Cardiac muscle cell (in vitro differentiated cells and primary cell): Measurements from ENCODE around the gene PROKR2. TPM values are rescaled to one million over a fixed set of nuclear protein-coding genes. Genes with fewer than 3 reads are reported as not detected.

Experiments used
- DNase-seq, 2 donors: peaks; one replicate each; pipeline versions ENCODE4 v3.0.0 to v3.0.0-alpha.2; 2010 to 2017; ENCODE audit warnings: low read depth in 1 of 2, low spot score in 1 of 2
- H3K27ac ChIP-seq: fragments of 200-600 bp; sonication (generic); 2 replicates; pipeline ENCODE4 v1.5.1; 2016
- H3K27me3 ChIP-seq: fragments of 200-600 bp; sonication (generic); 2 replicates; pipeline ENCODE4 v1.6.0; 2016; ENCODE audit warnings: control low read depth
- H3K36me3 ChIP-seq: fragments of 200-600 bp; sonication (generic); 2 replicates; pipeline ENCODE4 v1.5.1; 2016; ENCODE audit warnings: control low read depth
- H3K4me1 ChIP-seq: fragments of 200-600 bp; sonication (generic); 2 replicates; pipeline ENCODE4 v1.8.1; 2017; ENCODE audit warnings: low read depth, mild to moderate bottlenecking, mixed run types
- H3K4me3 ChIP-seq: fragments of 200-600 bp; sonication (generic); 2 replicates; pipeline ENCODE4 v1.5.1; 2016; ENCODE audit warnings: mild to moderate bottlenecking
- H3K9me3 ChIP-seq: fragments of 200-600 bp; sonication (generic); 2 replicates; pipeline ENCODE4 v1.5.1; 2017; ENCODE audit warnings: low read depth, mild to moderate bottlenecking, control low read depth
- polyA plus RNA-seq: library from polyadenylated mRNA; unstranded; fragments of >200 nt; fragmentation: Nextera tagmentation; extraction: Ambion mirVana; gene quantifications from 2 replicates; pipeline ENCODE4 v1.2.1, GENCODE V29; 2016
- total RNA-seq: library from RNA; depleted of rRNA; stranded (reverse); fragments of >200 nt; gene quantifications from 2 replicates; pipeline ENCODE4 v1.2.3, GENCODE V29; 2016
- TF ChIP-seq, protein P1 (sequence below): IDR thresholded peaks from 2 replicates; pipeline ENCODE4 v1.5.1; 2012; ENCODE audit warnings: low read depth, mild to moderate bottlenecking, low read length

PROKR2 gene
- total and polyA plus RNA-seq, 2 experiments from 2014 or later, result not detected

DNA sequence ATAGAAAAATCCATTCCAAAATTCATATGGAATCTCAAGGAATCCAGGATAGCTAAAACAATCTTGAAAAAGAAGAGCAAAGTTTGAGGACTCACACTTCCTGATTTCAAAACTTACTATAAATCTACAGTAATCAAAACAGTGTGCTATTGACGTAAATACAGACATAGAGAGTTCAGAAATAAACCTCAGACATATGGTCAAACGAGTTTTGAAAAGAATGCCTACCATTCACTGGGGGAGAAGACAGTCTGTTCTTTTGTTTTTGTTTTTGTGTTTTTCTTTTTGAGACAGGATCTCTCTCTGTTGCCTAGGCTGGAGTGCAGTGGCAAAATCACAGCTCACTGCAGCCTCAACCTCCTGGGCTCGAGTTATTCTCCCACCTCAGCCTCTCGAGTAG is 25.3 kb upstream of the PROKR2 start:
- Histone ChIP-seq H3K36me3 (no peaks in the 10 kb centered on the region), H3K9me3 (no peaks in the 10 kb centered on the region), H3K27ac (no peak overlapping the region), H3K27me3 (no peaks in the 10 kb centered on the region), H3K4me1 (no peaks in the 10 kb centered on the region), H3K4me3 (no peak overlapping the region)
- TF ChIP-seq, protein P1, sequence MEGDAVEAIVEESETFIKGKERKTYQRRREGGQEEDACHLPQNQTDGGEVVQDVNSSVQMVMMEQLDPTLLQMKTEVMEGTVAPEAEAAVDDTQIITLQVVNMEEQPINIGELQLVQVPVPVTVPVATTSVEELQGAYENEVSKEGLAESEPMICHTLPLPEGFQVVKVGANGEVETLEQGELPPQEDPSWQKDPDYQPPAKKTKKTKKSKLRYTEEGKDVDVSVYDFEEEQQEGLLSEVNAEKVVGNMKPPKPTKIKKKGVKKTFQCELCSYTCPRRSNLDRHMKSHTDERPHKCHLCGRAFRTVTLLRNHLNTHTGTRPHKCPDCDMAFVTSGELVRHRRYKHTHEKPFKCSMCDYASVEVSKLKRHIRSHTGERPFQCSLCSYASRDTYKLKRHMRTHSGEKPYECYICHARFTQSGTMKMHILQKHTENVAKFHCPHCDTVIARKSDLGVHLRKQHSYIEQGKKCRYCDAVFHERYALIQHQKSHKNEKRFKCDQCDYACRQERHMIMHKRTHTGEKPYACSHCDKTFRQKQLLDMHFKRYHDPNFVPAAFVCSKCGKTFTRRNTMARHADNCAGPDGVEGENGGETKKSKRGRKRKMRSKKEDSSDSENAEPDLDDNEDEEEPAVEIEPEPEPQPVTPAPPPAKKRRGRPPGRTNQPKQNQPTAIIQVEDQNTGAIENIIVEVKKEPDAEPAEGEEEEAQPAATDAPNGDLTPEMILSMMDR, result no peak
- no peak for DNase-seq

DNA sequence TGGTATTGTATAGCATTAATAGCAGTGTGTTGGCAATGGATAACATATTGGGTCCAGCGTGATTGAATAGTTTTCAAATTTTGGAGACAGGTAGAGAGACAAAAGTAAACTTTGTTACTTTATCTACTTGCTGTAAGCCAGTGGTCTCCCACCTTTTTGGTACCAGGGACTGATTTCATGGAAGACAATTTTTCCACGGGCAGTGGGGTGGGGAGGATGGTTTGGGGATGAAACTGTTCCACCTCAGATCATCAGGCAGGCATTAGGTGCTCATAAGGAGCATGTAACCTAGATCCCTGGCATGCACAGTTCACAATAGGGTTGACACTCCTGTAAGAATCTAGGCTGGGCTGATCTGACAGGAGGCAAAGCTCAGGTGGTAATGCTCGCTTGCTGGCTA is 14.6 kb upstream of the PROKR2 start:
- TF ChIP-seq, protein P1, result no peak
- Histone ChIP-seq H3K4me3 (no peak overlapping the region), H3K36me3 (no peaks in the 10 kb centered on the region), H3K27me3 (no peaks in the 10 kb centered on the region), H3K4me1 (no peaks in the 10 kb centered on the region), H3K27ac (no peak overlapping the region), H3K9me3 (no peaks in the 10 kb centered on the region)
- DNase-seq, result no peak

DNA sequence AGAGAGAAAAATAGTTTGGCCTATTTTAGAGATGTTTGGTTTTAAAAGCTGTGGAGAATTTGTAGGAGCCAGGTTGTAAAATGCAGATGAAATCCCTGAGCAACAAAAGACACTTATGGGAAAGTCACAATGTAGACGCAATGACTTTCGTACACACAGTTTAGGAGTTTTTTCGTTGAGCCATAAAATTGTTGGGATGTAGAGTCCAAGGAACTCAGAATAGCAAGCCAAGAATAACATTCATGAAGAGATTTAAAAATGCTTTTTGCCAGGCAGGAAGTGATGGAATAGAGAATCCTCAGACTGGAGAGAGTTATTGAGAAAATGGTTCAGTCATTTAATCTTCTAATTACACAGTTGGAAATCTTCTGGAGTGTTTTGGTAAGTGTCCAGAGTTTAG is 11.5 kb upstream of the PROKR2 start:
- Histone ChIP-seq H3K27ac (no peak overlapping the region), H3K4me1 (no peaks in the 10 kb centered on the region), H3K27me3 (no peaks in the 10 kb centered on the region), H3K4me3 (no peak overlapping the region), H3K36me3 (no peaks in the 10 kb centered on the region), H3K9me3 (no peaks in the 10 kb centered on the region)
- TF ChIP-seq, protein P1, result no peak
- peak in 1 of 2 donors; percentile 40 for DNase-seq

DNA sequence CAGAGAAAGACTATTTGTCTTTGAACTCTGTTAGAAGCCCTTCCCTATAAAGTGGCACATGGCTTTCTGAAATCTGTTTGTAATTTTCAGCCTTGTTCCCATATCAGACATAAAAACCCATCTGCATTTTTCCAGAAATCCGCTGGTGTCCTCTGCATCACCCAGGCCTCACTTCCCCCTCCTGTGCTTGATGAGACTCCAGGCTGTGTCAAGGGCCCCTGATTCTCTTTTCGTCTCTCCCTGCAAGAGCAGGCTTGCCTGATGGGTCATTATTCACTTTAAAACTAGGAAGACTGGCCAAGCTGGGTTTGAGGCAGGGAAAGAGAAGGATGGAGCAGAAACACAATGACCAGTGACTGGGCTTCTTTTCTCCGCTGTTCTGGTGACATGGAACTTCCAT is 10.6 kb upstream of the PROKR2 start:
- DNase-seq, result no peak
- Histone ChIP-seq H3K27me3 (no peaks in the 10 kb centered on the region), H3K4me3 (no peak overlapping the region), H3K4me1 (no peaks in the 10 kb centered on the region), H3K27ac (no peak overlapping the region), H3K36me3 (no peaks in the 10 kb centered on the region), H3K9me3 (no peaks in the 10 kb centered on the region)
- TF ChIP-seq, protein P1, result no peak

DNA sequence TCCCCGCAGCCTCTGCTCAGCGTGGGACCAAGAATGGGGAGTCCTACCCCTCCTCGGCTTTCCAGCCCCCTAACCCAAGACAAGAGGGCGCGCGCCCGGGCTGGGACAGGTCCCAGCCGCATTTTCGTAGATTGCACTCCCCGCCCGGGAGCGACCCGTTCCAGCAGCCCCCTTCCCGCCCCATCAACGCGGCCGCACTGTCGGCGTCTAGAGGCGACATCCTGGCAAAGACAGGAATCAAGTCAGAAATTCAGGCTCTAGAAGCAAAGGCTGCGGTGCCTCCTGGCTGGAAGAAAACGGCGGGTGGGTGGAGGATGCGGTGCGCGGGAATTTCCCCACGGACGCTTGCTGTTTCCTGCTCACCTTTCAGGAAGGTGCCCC is 957 bp downstream of the PROKR2 start:
- H3K4me3 ChIP-seq, result no peak overlapping the region

More for the DNA sequence above, 957 bp downstream of the PROKR2 start:
- Histone ChIP-seq H3K9me3 (no peaks in the 10 kb centered on the region), H3K27me3 (peaks cover 76% of the 10 kb centered on the region), H3K36me3 (no peaks in the 10 kb centered on the region), H3K27ac (no peak overlapping the region), H3K4me1 (peaks cover 4% of the 10 kb centered on the region)
- TF ChIP-seq, protein P1, result no peak
- DNase-seq, result no peak
